Adrenal gland (tissue), 12 donors: ENCODE measurements around the gene ZNF57. TPM values are rescaled to one million over a fixed set of nuclear protein-coding genes. Genes with fewer than 3 reads are reported as not detected.
"Not testable (repeated sequence)": the region's sequence is repeated elsewhere in the genome, so short reads cannot be mapped to it uniquely, and the experiment has no call there.

Experiments
- DNase-seq, 7 donors: peaks; one replicate each; pipeline ENCODE4 v3.0.0-alpha.2; 2019 to 2020
- H3K27ac ChIP-seq, 5 donors: fragments of 200-600 bp; sonication (generic) in 4 of 5; 1 replicate in 3 of 5; 2 replicates in 2 of 5; pipeline versions ENCODE4 v1.5.1 to v1.8.0; 2016 to 2020; ENCODE audit warnings: mild to moderate bottlenecking in 1 of 5
- H3K27me3 ChIP-seq: fragments of 200-600 bp; 2 replicates; pipeline ENCODE4 v1.8.0; 2021
- H3K36me3 ChIP-seq, 2 donors: fragments of 200-600 bp; replicated peaks in 1 of 2; 1 replicate in 1 of 2; 2 replicates in 1 of 2; pipeline versions ENCODE4 v1.5.1 to v1.8.0; 2018 to 2022
- H3K4me1 ChIP-seq, 2 donors: fragments of 200-600 bp; replicated peaks in 1 of 2; 1 replicate in 1 of 2; 2 replicates in 1 of 2; pipeline versions ENCODE4 v1.5.1 to v1.8.0; 2018 to 2021
- H3K4me3 ChIP-seq, 4 donors: fragments of 200-600 bp; sonication (generic) in 3 of 4; one replicate each; pipeline ENCODE4 v1.5.1; 2016 to 2018
- H3K9me3 ChIP-seq, 3 donors: fragments of 200-600 bp; sonication (generic) in 1 of 3; replicated peaks in 1 of 3; 1 replicate in 2 of 3; 2 replicates in 1 of 3; pipeline versions ENCODE4 v1.5.1 to v1.8.0; 2016 to 2021
- CTCF ChIP-seq, 6 experiments: fragments of 450-650 bp in 4 of 6; fragments of 200-600 bp in 2 of 6; sonication (generic) in 1 of 6; IDR thresholded peaks; 1 replicate in 5 of 6; 2 replicates in 1 of 6; pipeline versions ENCODE4 v1.5.1 to v1.8.0; 2016 to 2021; ENCODE audit warnings: antibody characterized with exemption in 6 of 6, mild to moderate bottlenecking in 2 of 6, moderate library complexity in 1 of 6
- POLR2A ChIP-seq, 2 donors: fragments of 450-650 bp; IDR thresholded peaks; one replicate each; pipeline ENCODE4 v1.6.1; 2017; ENCODE audit warnings: antibody characterized with exemption in 2 of 2, mild to moderate bottlenecking in 2 of 2, moderate library complexity in 1 of 2
- WGBS, 4 donors: extraction: QIAGEN DNeasy Blood & Tissue Kit in 2 of 4; methylation state at CpG; one replicate each; pipeline versions ENCODE4 v1.1.5 to v1.1.7; 2013 to 2017; 5-methylcytosine and 5-hydroxymethylcytosine counted together
- intact Hi-C, 2 donors: fragments of 100-400 bp; cut with DNase I; formaldehyde crosslinking; loops; one replicate each; pipeline versions ENCODE4 v1.14.1 to v1.15.0; 2022 to 2023
- polyA plus RNA-seq, 3 donors: library from polyadenylated mRNA; stranded (reverse); fragments of 200-250 nt in 2 of 3; fragments of 350-450 nt in 1 of 3; fragmentation: Illumina TruSeq in 1 of 3; extraction: RNeasy Lipid Tissue Mini Kit (QIAGEN cat#74804) in 1 of 3; gene quantifications; one replicate each; pipeline ENCODE4 v1.2.3, GENCODE V29; 2013 to 2014
- total RNA-seq, 9 donors: library from RNA; depleted of rRNA in 4 of 9; stranded (reverse); fragments of >200 nt in 4 of 9; fragments of 120-200 nt in 1 of 9; fragmentation: NEBNext Ultra II Directional in 1 of 9; extraction: Animal tissue kit (Norgen Biotek cat#: 25700) in 1 of 9; gene quantifications; one replicate each; pipeline versions ENCODE4 v1.1.0 to v1.2.4, GENCODE V29; 2013 to 2023
- donor health status: healthy with polysubstance abuse.
- donor health status: Bipolar disorder and iron deficiency.
- donor health status: DM: yes; HTN: yes; CAD: no.
- donor health status: DM: no; HTN: no; CAD: no.
- donor health status: DM: no; HTN: no; CAD: no.
- donor health status: DM: yes; HTN: yes; CAD: no.

ZNF57 gene
- total and polyA plus RNA-seq, 12 donors, result 2.6 to 5.7 (median 3.4) TPM

DNA sequence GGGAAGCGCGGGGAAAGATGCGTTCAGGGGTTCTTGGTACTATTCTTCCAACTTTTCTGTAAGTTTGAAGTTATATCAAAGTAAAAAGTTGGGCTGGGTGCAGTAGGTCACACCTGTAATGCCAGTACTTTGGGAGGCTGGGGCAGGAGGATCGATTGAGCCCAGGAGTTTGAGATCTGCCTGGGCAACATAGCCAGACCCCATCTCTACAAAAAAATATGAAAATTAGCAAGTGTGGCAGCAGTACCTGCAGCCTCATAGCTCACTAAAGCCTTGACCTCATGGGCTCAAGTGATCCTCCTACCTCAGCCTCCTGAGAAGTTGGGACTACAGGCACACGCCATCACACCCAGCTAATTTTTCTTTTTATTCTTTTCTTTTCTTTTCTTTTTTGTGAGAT lies 56.4 kb downstream of the ZNF57 start:
- no peaks in the 10 kb centered on the region for H3K27me3 ChIP-seq
- H3K27ac ChIP-seq, result no peak overlapping the region
- no peaks in the 10 kb centered on the region for H3K4me1 ChIP-seq
- WGBS, 4 donors, result 90 to 94% (median 92%) methylated on average over 5 of the region's 5 CpGs
- H3K36me3 ChIP-seq, result no peaks in the 10 kb centered on the region
- H3K4me3 ChIP-seq, result no peak overlapping the region
- H3K9me3 ChIP-seq, result no peaks in the 10 kb centered on the region
- TF ChIP-seq POLR2A (IDR thresholded peaks at IDR 0.05) (no peak), CTCF (IDR thresholded peaks at IDR 0.05) (no peak)
- intact Hi-C loops, result loop anchor here (10.0 kb wide), 2 partner anchors 118 to 148 kb away; no protein-coding TSS in a partner anchor
- DNase-seq, result no peak

GRCh38 chr19:2960120-2960519 lies 59.4 kb downstream of the ZNF57 start:
- DNase-seq, result peak in 1 of 7 donors; percentile 59
- H3K4me1 ChIP-seq, result no peaks in the 10 kb centered on the region
- H3K27ac ChIP-seq, result no peak overlapping the region
- WGBS, 4 donors, result 66 to 74% (median 71%) methylated on average over 11 to 12 of the region's 12 CpGs
- TF ChIP-seq CTCF (IDR thresholded peaks at IDR 0.05) (no peak), POLR2A (IDR thresholded peaks at IDR 0.05) (no peak)
- intact Hi-C loops, result loop anchor here (5.0 to 10.0 kb wide), 2 partner anchors 145 to 202 kb away; no protein-coding TSS in a partner anchor
- H3K27me3 ChIP-seq, result no peaks in the 10 kb centered on the region
- H3K9me3 ChIP-seq, result no peaks in the 10 kb centered on the region
- H3K4me3 ChIP-seq, result no peak overlapping the region
- no peaks in the 10 kb centered on the region for H3K36me3 ChIP-seq

GRCh38 chr19:2962018-2962670 lies 61.4 kb downstream of the ZNF57 start:
- no peaks in the 10 kb centered on the region for H3K9me3 ChIP-seq
- intact Hi-C loops, result loop anchor here (5.0 to 10.0 kb wide), 2 partner anchors 143 to 200 kb away; no protein-coding TSS in a partner anchor

DNA sequence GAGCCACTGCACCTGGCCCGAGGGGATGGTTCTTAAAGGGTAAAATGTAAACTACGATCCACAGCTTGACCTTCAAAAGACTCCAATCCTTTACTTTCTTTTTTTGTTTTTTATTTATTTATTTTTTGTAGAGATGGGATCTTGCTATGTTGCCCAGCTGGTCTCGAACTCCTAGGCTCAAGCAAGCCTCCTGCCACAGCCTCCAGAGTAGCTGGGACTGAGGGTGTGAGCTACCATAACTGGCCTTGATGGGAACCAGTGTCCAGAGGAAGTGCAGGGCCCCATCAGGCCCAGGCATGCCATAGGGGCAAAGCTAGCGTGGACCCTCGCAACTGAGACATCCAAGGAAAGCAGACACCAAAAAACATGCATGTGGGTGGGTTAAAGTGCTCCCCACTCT lies 62.4 kb downstream of the ZNF57 start:
- no peak for DNase-seq
- Histone ChIP-seq H3K27ac (no peak overlapping the region), H3K4me1 (peaks cover 0 to 3% of the 10 kb centered on the region in 2 donors), H3K36me3 (no peaks in the 10 kb centered on the region), H3K27me3 (no peaks in the 10 kb centered on the region), H3K9me3 (no peaks in the 10 kb centered on the region), H3K4me3 (no peak overlapping the region)
- WGBS, 4 donors, result 81 to 83% (median 83%) methylated on average over 3 to 5 of the region's 5 CpGs
- TF ChIP-seq CTCF (IDR thresholded peaks at IDR 0.05) (no peak), POLR2A (IDR thresholded peaks at IDR 0.05) (no peak)
- intact Hi-C loops, result loop anchor here (5.0 to 10.0 kb wide), 2 partner anchors 142 to 199 kb away; no protein-coding TSS in a partner anchor

More at GRCh38 chr19:2962018-2962670, 61.4 kb downstream of the ZNF57 start:
- Histone ChIP-seq H3K27ac (no peak overlapping the region), H3K4me3 (no peak overlapping the region), H3K27me3 (no peaks in the 10 kb centered on the region), H3K4me1 (no peaks in the 10 kb centered on the region), H3K36me3 (no peaks in the 10 kb centered on the region)
- peak; percentile 54 to 98 (median 92) for TF ChIP-seq CTCF (IDR thresholded peaks at IDR 0.05)
- no peak for TF ChIP-seq POLR2A (IDR thresholded peaks at IDR 0.05)
- DNase-seq, result peak in 4 of 7 donors; percentile 57 to 79 (median 76)
- 27 to 34% (median 29%) methylated on average over 11 to 17 of the region's 17 CpGs for WGBS, 4 donors

DNA sequence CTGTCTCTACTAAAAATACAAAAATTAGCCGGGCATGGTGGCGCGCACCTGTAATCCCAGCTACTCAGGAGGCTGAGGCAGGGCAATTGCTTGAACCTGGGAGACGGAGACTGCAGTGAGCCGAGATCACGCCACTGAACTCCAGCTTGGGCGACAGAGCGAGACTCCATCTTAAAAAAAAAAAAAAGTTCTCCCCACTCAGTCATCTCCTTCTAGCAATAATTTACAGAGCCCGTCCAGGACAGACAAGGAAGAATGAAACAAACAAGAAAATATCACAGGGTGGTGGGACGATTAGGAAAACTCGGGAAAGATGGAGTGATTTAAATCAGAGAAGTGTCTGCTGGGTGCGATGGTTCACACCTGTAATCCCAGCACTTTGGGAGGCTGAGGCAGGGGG lies 62.9 kb downstream of the ZNF57 start:
- not testable (repeated sequence) for H3K9me3 ChIP-seq, H3K4me3 ChIP-seq, H3K27me3 ChIP-seq, H3K36me3 ChIP-seq, H3K27ac ChIP-seq, H3K4me1 ChIP-seq, DNase-seq
- intact Hi-C loops, result loop anchor here (5.0 to 10.0 kb wide), 2 partner anchors 141 to 199 kb away; no protein-coding TSS in a partner anchor
- 77 to 87% (median 80%) methylated on average over 11 to 12 of the region's 12 CpGs for WGBS, 4 donors
